Caki2 (cell line): Measurements from ENCODE around the gene C6orf58. TPM values are rescaled to one million over a fixed set of nuclear protein-coding genes. Genes with fewer than 3 reads are reported as not detected.

Source experiments
- DNase-seq: peaks from one replicate; pipeline ENCODE4 v3.0.0-alpha.2; 2015; ENCODE audit warnings: low read depth
- in situ Hi-C: cut with HindIII; loops from 2 replicates; pipeline ENCODE4 v1.10.0; 2016; ENCODE audit warnings: low sequenced_read_pairs, low pct_unique_long_range_greater_than_20kb, mixed read lengths
- total RNA-seq: library from RNA; depleted of rRNA; stranded (reverse); fragments of >200 nt; shearing (Covaris generic); gene quantifications from 2 replicates; pipeline ENCODE4 v1.2.3, GENCODE V29; 2014; ENCODE audit warnings: low replicate concordance; rRNA removed

Gene C6orf58
- total RNA-seq = 1.3 TPM in 1 of 2 replicates, not detected in the other

- in situ Hi-C loops = no loop called here
- DNase-seq = no peak
Observed at GRCh38 chr6:127576874-127577273, at the start of gene C6orf58. TSS of gene C6orf58 (plus strand) at chr6:127577174. CDS start at chr6:127577186, 12 bp downstream.

DNA sequence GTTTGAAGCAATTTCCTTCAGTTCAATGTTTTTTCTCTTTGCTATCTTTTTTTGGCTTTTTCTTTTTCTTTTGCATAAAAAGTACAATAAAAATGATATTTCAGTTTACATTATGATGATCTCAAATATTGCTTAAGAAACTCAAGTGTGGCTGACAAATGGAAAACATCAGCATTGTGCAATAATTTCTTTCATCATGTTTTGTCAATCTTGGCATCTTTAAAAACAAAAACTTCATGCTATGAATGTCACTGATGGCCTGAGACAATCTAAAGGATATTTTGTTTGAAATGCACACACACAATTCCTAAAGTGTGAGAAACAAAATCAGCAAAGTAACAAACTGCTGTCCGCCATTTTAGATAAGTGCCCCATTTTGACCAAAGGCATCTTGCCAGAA lies 44.0 kb upstream of the C6orf58 start:
- DNase-seq = no peak
- in situ Hi-C loops = no loop called here

- in situ Hi-C loops = no loop called here
- no peak for DNase-seq
Observed at GRCh38 chr6:127533736-127534135, 43.2 kb upstream of the C6orf58 start.

DNA sequence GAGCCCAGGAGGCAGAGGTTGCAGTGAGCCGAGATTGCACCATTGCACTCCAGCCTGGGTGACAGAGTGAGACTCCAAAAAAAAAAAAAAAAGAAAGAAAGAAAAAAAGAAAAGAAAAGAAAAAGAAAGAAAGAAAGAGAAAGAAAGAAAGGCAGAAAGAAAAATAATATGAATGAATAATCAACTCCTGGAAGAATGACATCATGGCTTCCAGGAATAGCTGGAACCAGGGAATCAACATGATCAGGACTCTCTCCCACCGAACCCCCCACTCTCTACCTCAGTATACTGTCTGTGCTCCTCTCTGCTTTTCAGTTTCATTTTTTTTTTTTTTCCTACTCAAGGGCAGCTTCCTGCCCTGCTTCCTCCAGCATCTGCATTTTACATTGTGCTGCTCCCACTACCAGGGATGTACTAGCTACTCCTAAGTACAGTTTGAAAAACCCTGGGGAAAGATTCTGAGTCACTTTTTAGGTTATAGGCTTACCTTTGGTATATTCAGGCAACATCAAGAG lies 38.2 kb upstream of the C6orf58 start:
- no peak for DNase-seq
- in situ Hi-C loops = no loop called here

GRCh38 chr6:127539272-127539671 lies 37.7 kb upstream of the C6orf58 start:
- DNase-seq = no peak
- in situ Hi-C loops = no loop called here

GRCh38 chr6:127547215-127547614 lies 29.8 kb upstream of the C6orf58 start:
- in situ Hi-C loops = no loop called here
- no peak for DNase-seq

- in situ Hi-C loops = no loop called here
Observed at GRCh38 chr6:127547904-127548649, 28.9 kb upstream of the C6orf58 start.

DNA sequence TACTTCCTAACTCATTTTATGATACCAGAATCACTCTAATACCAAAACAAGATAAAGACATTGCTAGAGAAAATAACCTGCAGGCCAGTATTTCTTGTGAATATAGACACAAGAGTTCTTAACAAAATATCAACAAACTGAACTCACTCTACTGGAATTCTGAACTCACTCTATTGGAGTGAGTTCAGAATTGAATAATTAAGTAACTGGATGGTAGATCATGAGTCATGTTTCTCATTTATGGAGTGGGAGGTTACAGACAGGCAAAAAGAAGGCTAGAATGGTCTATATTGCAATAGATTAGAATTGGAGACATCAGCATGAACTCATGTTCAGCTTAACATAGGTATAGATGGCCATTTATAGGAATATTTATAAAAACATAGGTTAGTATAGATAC lies 26.6 kb upstream of the C6orf58 start:
- in situ Hi-C loops = no loop called here
- peak; percentile 68 for DNase-seq

More at GRCh38 chr6:127547904-127548649, 28.9 kb upstream of the C6orf58 start:
- peak; percentile 22 for DNase-seq

- in situ Hi-C loops = no loop called here
- DNase-seq = peak; percentile 34
Observed at GRCh38 chr6:127554435-127555006, 22.5 kb upstream of the C6orf58 start.

GRCh38 chr6:127561660-127562059 lies 15.3 kb upstream of the C6orf58 start:
- no peak for DNase-seq
- in situ Hi-C loops = no loop called here

DNA sequence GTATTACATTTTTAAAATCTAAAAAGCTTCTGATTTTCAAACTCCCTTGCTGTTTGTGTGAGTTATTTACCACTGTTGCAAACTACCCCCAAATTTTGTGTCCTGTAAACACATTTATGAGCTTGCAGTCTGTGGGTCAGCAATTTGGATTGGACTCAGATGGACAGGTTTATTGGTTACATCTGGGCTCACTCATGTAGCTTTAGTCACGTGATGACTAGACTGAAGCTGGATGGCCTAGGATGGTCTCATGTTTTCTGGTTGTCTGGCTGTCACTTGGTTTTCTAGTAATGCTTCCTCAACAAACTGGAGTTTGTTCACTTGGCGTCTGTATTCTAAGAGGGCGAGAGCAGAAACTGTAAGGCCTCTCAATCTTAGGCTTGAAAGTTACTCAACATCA lies 12.2 kb upstream of the C6orf58 start:
- in situ Hi-C loops = no loop called here
- DNase-seq = no peak

- no peak for DNase-seq
- in situ Hi-C loops = no loop called here
Observed at GRCh38 chr6:127566119-127566518, 10.9 kb upstream of the C6orf58 start.

DNA sequence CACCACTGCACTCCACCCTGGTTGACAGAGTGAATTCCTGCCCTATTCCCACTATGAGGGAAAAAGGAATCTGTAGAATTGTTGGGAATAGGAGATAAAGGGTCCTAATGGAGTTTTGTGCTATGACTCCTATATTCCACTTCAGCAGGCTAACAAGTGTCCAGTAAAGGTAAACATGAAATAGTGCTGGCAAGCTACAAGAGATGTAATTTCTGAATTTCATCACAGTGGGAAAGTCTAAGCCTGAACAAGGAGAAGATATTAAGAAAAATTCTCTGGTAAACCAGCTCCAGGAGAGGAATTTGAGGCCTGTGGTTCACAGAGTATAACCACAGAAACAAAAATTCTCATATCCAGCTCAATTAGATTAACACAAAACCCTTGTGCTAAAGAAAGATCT lies 10.3 kb upstream of the C6orf58 start:
- no peak for DNase-seq
- in situ Hi-C loops = no loop called here

DNA sequence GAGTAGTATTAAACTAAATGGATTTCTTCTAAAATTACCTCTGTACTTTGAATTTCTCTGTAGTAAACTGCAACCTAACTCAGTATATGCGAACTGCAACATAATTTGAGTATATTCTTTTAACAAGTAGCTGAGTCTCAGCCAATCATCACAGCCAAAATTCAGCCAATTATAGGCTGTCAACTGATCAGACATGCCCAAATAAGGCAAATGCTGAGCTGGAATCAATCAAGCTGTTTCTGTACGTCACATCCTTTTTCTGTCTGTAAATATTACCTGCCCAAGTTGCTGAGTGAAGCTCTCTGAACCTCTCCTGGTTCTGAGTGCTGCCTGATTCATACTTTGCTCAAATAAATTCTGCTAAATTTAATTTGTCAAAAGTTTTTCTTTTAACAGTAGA lies 9.5 kb upstream of the C6orf58 start:
- in situ Hi-C loops = no loop called here
- DNase-seq = no peak

DNA sequence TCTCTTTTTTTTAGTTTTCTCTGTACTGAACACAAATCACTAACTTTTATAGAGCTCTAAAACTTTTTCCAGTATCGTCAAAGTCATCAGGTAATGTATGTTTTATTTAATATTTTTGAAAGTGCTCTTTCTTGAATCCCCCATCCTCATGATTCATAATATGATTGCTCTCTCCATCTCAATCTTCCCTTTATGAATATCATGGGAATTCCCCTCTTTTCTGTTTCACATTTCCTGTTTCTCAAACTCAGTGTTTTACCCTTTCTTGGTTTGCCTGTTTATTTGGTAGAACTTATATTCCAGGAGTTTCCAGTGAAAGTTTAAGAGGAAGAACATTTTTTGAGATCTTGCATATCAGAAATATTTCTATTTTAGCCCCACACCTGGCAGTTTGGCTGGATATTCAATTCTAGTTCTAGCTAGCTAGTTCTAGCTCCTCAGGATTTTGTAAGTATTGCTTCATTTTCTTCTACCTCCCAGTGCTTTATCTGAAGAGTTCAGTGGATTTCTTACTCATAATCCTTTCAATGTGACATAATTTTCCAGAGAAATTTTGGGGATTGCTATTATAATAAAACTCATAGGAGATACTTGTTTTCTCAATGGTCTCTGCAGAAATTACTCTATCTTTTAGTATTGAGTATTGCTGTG lies 6.1 kb upstream of the C6orf58 start:
- in situ Hi-C loops = no loop called here
- DNase-seq = no peak

- in situ Hi-C loops = no loop called here
- no peak for DNase-seq
Observed at GRCh38 chr6:127578900-127579299, 1.9 kb downstream of the C6orf58 start.

GRCh38 chr6:127581576-127581975 lies 4.6 kb downstream of the C6orf58 start:
- no peak for DNase-seq
- in situ Hi-C loops = no loop called here

- DNase-seq = peak; percentile 60
- in situ Hi-C loops = no loop called here
Observed at GRCh38 chr6:127582777-127583462, 5.9 kb downstream of the C6orf58 start.

DNA sequence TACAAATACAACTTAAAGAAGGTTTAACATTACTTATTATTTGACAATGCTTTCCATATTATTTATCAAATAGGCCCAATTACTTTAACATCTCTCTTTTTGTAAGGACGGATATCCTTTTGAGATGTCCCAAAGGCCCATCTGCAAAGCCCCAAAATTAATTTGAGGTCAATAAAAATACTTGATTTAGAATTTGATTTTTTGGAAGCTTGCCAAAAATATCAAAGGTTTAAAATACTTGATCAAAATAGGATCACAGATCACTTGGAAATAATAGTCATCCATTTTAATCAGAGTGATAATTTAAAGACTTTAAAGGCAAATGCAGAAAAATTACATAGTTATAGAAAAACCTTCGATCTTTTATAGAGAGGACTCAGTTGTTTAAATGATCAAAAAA lies 8.1 kb downstream of the C6orf58 start:
- no peak for DNase-seq
- in situ Hi-C loops = no loop called here
